ENCODE measurements around the gene OR2F1. TPM values are rescaled to one million over a fixed set of nuclear protein-coding genes. Genes with fewer than 3 reads are reported as not detected.

The OR2F1 gene
- total RNA-seq, 1 donor, result 0.72 TPM

- Histone ChIP-seq H3K4me3 (ENCODE audit: insufficient read depth, low read length) (no peak overlapping the region), H3K27me3 (ENCODE audit: insufficient read depth, low read length) (no peaks in the 10 kb centered on the region), H3K36me3 (ENCODE audit: insufficient read depth, low read length) (no peaks in the 10 kb centered on the region), H3K79me2 (ENCODE audit: insufficient read depth, low read length) (no peaks in the 10 kb centered on the region), H3K4me2 (ENCODE audit: insufficient read depth, low read length) (no peak overlapping the region), H2AFZ (ENCODE audit: low read length) (no peak overlapping the region), H3K27ac (ENCODE audit: low read depth, low read length) (no peak overlapping the region), H3K9me3 (ENCODE audit: low read depth, low read length) (no peaks in the 10 kb centered on the region), H4K20me1 (ENCODE audit: insufficient read depth, low read length) (no peaks in the 10 kb centered on the region), H3K4me1 (ENCODE audit: insufficient read depth, low read length) (no peaks in the 10 kb centered on the region)
- no peak for DNase-seq (ENCODE audit: insufficient read length, low spot score, missing footprints)
- TF ChIP-seq CTCF (IDR thresholded peaks at IDR 0.05; ENCODE audit: extremely low read depth, low read depth, low read length), result no peak
Observed at GRCh38 chr7:143945423-143945822, 9.2 kb upstream of the OR2F1 start.

- Histone ChIP-seq H2AFZ (ENCODE audit: low read length) (no peak overlapping the region), H3K79me2 (ENCODE audit: insufficient read depth, low read length) (no peaks in the 10 kb centered on the region), H3K4me3 (ENCODE audit: insufficient read depth, low read length) (no peak overlapping the region), H3K4me2 (ENCODE audit: insufficient read depth, low read length) (no peak overlapping the region), H4K20me1 (ENCODE audit: insufficient read depth, low read length) (no peaks in the 10 kb centered on the region), H3K9me3 (ENCODE audit: low read depth, low read length) (no peaks in the 10 kb centered on the region), H3K36me3 (ENCODE audit: insufficient read depth, low read length) (no peaks in the 10 kb centered on the region), H3K4me1 (ENCODE audit: insufficient read depth, low read length) (no peaks in the 10 kb centered on the region), H3K27ac (ENCODE audit: low read depth, low read length) (no peak overlapping the region), H3K27me3 (ENCODE audit: insufficient read depth, low read length) (no peaks in the 10 kb centered on the region)
- TF ChIP-seq CTCF (IDR thresholded peaks at IDR 0.05; ENCODE audit: extremely low read depth, low read depth, low read length), result no peak
- no peak for DNase-seq (ENCODE audit: insufficient read length, low spot score, missing footprints)
Observed at GRCh38 chr7:143947111-143947510, 7.5 kb upstream of the OR2F1 start.

- no peak for TF ChIP-seq CTCF (IDR thresholded peaks at IDR 0.05; ENCODE audit: extremely low read depth, low read depth, low read length)
- no peaks in the 10 kb centered on the region for H3K9me3 ChIP-seq (ENCODE audit: low read depth, low read length)
- no peak overlapping the region for H2AFZ ChIP-seq (ENCODE audit: low read length)
- no peaks in the 10 kb centered on the region for H4K20me1 ChIP-seq (ENCODE audit: insufficient read depth, low read length)
- H3K79me2 ChIP-seq (ENCODE audit: insufficient read depth, low read length), result no peaks in the 10 kb centered on the region
- no peak overlapping the region for H3K4me3 ChIP-seq (ENCODE audit: insufficient read depth, low read length)
- DNase-seq (ENCODE audit: insufficient read length, low spot score, missing footprints), result no peak
- H3K36me3 ChIP-seq (ENCODE audit: insufficient read depth, low read length), result no peaks in the 10 kb centered on the region
- H3K4me1 ChIP-seq (ENCODE audit: insufficient read depth, low read length), result no peaks in the 10 kb centered on the region
- H3K27ac ChIP-seq (ENCODE audit: low read depth, low read length), result no peak overlapping the region
- H3K4me2 ChIP-seq (ENCODE audit: insufficient read depth, low read length), result no peak overlapping the region
- no peaks in the 10 kb centered on the region for H3K27me3 ChIP-seq (ENCODE audit: insufficient read depth, low read length)
Observed at GRCh38 chr7:143948733-143949132, 5.9 kb upstream of the OR2F1 start.

GRCh38 chr7:143953421-143953820, 1.2 kb upstream of the OR2F1 start:
- Histone ChIP-seq H3K4me2 (ENCODE audit: insufficient read depth, low read length) (no peak overlapping the region), H3K9me3 (ENCODE audit: low read depth, low read length) (no peaks in the 10 kb centered on the region), H4K20me1 (ENCODE audit: insufficient read depth, low read length) (no peaks in the 10 kb centered on the region), H3K27me3 (ENCODE audit: insufficient read depth, low read length) (no peaks in the 10 kb centered on the region), H3K4me1 (ENCODE audit: insufficient read depth, low read length) (no peaks in the 10 kb centered on the region), H2AFZ (ENCODE audit: low read length) (no peak overlapping the region), H3K79me2 (ENCODE audit: insufficient read depth, low read length) (no peaks in the 10 kb centered on the region), H3K4me3 (ENCODE audit: insufficient read depth, low read length) (no peak overlapping the region), H3K27ac (ENCODE audit: low read depth, low read length) (no peak overlapping the region), H3K36me3 (ENCODE audit: insufficient read depth, low read length) (no peaks in the 10 kb centered on the region)
- no peak for TF ChIP-seq CTCF (IDR thresholded peaks at IDR 0.05; ENCODE audit: extremely low read depth, low read depth, low read length)
- no peak for DNase-seq (ENCODE audit: insufficient read length, low spot score, missing footprints)
